GM21529 (cell line): ENCODE data around the gene MAPK9.

Source experiments
- ATAC-seq: cut with Tn5 transposase; IDR thresholded peaks from one replicate; pipeline ENCODE4 v1.9.1; 2021; ENCODE audit not compliant: unreplicated experiment

The MAPK9 gene

GRCh38 chr5:180297587-180298282 lies 5.9 kb upstream of the MAPK9 start:
- no peak for ATAC-seq

- ATAC-seq: no peak
Measured at GRCh38 chr5:180296771-180297170, 4.9 kb upstream of the MAPK9 start.

GRCh38 chr5:180294913-180295555 lies 3.2 kb upstream of the MAPK9 start:
- no peak for ATAC-seq

- ATAC-seq: no peak
Measured at GRCh38 chr5:180294411-180294810, 2.5 kb upstream of the MAPK9 start.

GRCh38 chr5:180291234-180291940 lies 496 bp downstream of the MAPK9 start:
- ATAC-seq: peak; percentile 35

- ATAC-seq: no peak
Measured at GRCh38 chr5:180290568-180291233, 1.2 kb downstream of the MAPK9 start.

- ATAC-seq: no peak
Measured at GRCh38 chr5:180289966-180290365, 1.9 kb downstream of the MAPK9 start.

GRCh38 chr5:180289433-180289832 lies 2.5 kb downstream of the MAPK9 start:
- ATAC-seq: no peak

- no peak for ATAC-seq
Measured at GRCh38 chr5:180287868-180288267, 4.0 kb downstream of the MAPK9 start.

GRCh38 chr5:180287404-180287803 lies 4.5 kb downstream of the MAPK9 start:
- ATAC-seq: no peak

- ATAC-seq: no peak
Measured at GRCh38 chr5:180284149-180284548, 7.7 kb downstream of the MAPK9 start.

GRCh38 chr5:180283026-180283615 lies 8.8 kb downstream of the MAPK9 start:
- no peak for ATAC-seq

GRCh38 chr5:180282281-180282680 lies 9.6 kb downstream of the MAPK9 start:
- ATAC-seq: no peak

GRCh38 chr5:180281706-180282105 lies 10.2 kb downstream of the MAPK9 start:
- ATAC-seq: no peak

GRCh38 chr5:180274695-180275094 lies 17.2 kb downstream of the MAPK9 start:
- no peak for ATAC-seq

GRCh38 chr5:180271221-180271620 lies 20.7 kb downstream of the MAPK9 start:
- no peak for ATAC-seq

- no peak for ATAC-seq
Measured at GRCh38 chr5:180259260-180259611, 32.6 kb downstream of the MAPK9 start.

GRCh38 chr5:180253036-180253824 lies 38.7 kb downstream of the MAPK9 start:
- ATAC-seq: no peak

GRCh38 chr5:180251887-180252286 lies 40.0 kb downstream of the MAPK9 start:
- ATAC-seq: no peak

- no peak for ATAC-seq
Measured at GRCh38 chr5:180251141-180251540, 40.7 kb downstream of the MAPK9 start.

- no peak for ATAC-seq
Measured at GRCh38 chr5:180250329-180250728, 41.6 kb downstream of the MAPK9 start.
